Fibroblast of skin of scalp (primary cell): ENCODE measurements around the gene ZNF184.
"Not testable (repeated sequence)": the region's sequence is repeated elsewhere in the genome, so short reads cannot be mapped to it uniquely, and the experiment has no call there.

ENCODE experiments used
- DNase-seq: peaks from one replicate; pipeline ENCODE4 v3.0.0-alpha.2; 2013

ZNF184 gene

DNA sequence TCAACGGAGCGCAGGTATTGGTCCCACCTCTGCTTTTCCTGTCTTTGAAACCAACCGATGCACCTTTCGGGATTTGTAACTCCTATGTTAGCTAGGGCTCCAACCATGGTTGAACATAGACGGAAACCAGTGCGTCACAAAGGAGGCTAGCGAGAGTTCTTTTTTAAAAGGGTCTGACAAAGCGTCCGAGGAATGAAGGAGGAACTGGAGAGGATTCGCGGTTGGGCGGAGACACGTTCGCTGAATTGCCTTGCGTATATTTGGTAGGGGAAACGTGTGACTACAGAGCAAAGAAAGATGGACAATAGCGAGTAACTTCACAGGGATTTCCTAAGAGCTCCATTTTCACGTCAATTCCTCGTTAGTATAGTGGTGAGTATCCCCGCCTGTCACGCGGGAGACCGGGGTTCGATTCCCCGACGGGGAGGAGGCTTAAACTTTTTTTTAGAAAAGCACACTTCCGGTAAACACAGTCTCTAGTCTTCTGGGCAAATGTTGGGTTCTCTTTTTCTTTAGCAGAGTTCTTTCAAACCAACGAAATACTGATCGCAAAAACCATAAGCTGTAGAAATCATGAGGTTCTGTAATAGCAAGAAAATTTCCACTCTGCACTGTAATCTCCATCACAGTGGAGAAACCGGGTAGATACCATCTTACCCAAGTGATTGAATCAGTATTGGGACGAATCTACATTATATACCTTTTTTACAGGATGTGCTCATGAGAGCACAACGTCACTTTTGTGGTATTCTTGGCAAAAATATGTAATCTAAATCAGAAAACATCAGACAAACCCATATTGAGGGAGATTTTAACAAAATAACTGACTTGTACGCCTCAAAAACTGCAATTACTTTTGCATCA, 6.6 kb upstream of the ZNF184 start:
- peak; percentile 94 for DNase-seq

DNA sequence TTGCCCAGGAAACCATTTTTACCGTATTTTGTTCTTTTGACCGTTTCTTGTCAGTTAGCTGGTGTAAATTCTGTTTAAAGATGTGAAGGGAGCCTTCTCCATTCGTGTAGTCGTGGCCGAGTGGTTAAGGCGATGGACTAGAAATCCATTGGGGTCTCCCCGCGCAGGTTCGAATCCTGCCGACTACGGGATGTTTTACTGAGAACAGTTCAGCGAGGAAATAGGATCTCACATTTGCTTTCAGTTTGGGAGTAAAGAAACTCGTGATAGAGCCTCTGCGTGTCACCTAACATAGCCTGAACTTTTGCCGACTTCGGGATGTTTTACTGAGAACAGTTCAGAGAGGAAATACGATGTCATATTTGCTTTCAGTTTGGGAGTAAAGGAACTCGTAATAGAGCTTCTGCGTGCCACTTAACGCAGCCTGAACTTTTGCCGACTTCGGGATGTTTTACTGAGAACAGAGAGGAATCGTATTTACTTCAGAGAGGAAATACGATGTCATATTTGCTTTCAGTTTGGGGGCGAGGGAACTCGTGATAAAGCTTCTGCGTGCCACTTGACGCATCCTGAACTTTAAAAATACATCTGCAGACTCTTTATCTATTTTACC, 5.9 kb upstream of the ZNF184 start:
- peak; percentile 95 for DNase-seq

DNA sequence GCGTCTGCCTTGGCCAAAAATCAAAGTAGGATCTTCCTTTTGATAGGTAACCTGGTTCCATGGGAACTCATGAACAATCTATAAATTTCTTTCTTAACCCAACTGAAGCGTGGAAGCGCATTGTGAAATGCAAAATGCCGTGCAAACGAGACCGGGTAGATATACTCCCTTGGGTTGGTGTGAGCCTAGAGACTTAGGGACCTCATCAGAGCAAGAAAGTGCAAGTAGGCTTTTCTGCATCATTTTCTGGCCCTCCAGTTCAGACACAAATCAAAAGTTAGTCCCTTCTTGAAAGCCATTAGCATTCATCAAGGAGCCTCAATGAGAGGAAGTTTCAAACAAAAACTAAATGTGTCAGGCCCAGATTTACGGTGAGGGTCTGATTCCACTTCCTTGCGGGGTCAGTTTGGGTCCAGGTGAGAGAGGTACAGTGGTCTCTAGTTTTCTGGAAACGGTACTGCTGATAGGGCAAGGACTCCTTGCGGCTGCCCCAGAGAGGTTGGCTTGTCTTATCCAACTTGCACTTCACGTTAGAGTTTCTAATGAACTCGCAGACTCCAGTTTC, 5.3 kb upstream of the ZNF184 start:
- peak; percentile 18 for DNase-seq

DNA sequence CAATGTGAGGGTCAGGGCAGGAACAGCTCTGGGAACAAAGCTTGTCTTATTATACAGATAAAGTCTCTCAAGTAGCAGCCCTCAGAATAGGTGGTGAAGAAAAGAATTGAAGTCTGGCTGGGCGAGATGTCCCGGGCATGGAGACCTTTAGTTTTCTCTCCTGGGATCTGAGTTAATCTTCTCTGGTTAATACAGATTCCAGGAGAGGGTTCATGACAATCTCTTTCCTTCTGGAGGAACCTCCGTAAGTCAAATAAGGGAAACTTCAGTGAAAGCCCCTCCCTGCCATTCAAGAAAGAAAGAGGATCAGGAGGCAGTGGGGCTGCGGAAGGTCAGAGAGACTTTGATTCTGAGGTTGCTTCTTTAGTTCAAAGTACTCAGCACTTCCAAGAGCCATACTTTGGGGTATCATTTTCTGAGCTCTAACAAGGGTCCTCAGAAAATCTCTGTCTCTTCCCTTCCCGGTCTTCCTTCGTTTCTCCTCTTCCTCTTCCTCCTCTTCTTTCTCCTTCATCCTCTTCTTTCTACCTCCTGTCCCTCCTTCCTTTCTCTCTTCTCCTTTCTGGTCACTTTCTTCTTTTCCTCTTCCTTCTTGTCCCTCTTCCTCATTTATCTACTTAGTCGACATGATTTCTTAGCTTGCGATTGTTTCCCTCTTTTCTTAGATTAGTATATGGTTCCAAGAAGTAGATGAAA, 4.6 kb upstream of the ZNF184 start:
- no peak for DNase-seq

DNA sequence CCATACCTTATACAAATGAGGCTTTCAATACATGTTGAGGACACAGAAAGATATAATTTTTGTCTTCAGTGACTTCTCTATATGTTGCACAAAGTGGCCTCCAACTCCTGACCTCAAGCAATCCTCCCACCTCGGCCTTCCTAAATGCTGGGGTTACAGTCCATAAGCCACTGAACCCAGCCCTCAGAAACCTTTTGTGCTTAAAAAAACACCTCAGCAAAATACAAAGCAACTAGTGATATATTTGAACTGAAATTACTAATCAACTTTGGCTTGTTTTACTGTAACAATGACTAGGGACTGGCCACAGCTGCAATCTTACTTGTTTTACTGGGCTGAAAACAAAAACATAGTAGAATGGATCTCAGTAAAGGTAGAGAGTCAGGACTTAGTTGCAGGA, 3.2 kb upstream of the ZNF184 start:
- no peak for DNase-seq

DNA sequence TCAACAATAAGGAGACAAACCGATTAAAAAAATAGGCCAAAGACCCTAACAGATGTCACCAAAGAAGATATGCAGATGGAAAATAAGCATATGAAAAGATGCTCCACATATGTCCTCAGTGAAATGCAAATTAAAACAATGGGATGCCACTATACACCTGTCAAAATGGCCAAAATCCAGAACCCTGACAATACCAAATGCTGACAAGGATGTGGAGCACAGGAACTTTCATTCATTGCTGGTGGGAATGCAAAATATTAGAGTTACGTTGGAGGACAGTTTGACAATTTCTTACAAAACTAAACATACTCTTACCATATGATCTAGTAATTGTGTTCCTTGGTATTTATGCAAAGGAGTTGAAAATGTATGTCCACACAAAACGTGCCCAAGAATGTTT, 1.8 kb upstream of the ZNF184 start:
- DNase-seq: no peak

DNA sequence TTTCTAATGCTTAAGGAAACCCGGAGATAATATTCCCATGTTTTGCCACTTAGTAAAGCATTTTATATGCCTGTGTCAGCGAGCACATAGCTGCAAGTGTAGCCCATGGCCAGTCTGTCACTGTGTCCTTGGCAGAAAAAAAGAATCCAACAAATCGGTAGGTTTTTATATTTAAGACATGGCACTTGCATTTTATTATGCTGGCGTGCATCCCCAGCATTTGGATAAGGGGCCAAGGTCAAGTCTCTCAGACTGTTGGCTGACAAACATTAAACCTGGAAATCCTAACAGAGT, 1.2 kb upstream of the ZNF184 start:
- no peak for DNase-seq

DNA sequence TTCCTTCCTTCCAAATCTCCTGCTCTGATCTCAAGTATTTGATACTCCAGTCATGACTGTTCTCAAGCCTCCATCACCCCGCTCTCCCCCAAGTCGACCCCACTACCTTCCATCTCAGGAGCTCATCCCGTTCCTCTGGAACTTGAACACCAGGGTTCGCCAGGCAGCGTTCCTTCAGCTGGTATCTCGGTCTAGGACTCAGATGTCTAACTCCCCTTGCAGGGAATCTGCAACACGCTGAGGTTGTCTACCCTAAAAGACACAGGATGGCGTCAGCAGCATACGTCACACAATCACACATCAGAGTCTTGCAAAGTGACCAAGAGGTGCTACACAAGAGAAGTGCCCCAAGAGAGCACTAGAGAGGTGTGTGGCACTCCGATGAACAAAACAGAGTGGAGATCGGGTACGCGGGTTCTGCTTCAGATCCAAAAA, 706 bp downstream of the ZNF184 start:
- DNase-seq: peak; percentile 70

DNA sequence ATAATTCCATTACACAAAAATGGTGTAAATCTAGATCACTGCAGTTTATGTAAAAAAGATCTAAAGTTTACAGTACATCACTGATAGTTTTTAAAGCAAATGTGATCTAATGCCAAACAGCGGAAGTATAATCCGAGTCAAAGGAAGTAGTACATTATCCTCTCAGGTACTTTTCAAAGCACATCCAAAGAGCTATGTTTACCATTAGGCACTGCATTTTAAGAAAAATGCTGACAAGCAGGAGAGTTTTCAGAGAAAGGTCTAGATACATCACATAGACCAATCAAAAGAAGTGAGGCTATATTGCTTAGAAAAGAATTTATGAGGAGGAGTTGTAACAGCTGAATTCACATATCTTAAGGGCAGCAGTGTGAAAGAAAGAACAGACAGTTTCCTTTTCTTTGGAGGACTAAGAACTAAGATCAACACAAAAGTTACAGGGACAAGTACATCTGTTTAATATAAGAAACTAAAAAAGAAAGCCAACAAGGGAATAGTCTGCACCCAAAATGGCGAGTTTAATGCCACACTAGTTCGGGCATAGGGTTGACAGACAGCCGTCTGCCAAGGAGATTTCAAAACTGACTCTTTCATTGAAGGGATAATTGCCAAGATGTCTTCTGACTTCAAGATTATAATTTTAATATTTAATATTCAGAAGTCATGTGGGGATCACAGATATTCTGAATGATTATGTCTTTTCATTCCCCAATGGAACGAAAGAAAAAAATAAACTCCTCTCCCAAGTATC, 1.4 kb downstream of the ZNF184 start:
- no peak for DNase-seq

DNA sequence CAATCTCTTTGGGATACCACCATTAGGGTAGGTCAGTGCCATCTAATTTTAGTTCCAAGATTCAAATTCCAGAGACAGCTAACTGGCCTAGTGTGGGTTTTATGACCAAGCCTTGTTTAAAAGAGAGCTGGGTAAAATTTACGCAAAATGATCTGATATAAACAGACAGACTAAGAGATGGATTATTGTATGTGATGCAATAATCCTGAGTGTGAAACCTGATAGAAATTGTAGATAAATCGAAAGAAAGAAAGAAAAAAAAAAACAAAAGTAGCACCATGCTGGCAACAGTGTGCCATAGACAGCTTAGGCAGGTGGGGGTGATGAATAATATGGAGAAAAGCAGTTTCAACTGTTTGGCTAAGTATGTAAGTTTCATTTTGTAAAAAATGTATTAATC, 2.9 kb downstream of the ZNF184 start:
- DNase-seq: no peak

DNA sequence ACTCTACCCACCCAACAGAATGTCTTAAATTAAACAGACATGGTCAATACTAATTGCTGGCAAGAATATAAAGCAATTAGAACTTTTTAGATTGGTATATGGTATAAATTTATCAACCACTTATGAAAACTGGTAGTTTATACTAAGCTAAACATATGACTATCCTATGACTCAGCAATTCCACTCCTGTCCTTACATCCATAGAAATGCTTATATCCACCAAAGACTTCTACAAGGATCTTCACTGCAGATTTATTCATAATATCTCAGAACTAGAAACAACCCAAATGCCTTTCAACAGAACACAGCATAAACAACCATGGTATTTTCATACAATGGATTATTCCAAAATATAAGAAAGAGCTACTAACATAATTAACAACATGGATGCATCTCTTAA, 4.6 kb downstream of the ZNF184 start:
- DNase-seq: peak; percentile 6

DNA sequence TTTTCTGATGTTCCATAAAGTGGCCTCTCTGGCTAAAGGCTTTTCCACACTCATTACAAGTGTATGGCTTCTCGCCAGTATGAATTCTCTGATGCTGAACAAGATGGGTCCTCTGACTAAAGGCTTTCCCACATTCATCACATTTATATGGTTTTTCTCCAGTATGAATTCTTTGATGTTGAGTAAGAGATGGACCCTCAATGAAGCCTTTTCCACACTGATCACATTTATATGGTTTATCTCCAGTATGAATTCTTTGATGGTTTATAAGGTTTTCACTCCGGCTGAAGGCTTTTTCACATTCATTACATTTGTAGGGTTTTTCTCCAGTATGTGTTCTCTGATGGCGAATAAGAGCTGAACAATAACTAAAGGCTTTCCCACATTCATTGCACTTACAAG, 20.4 kb downstream of the ZNF184 start:
- no peak for DNase-seq

DNA sequence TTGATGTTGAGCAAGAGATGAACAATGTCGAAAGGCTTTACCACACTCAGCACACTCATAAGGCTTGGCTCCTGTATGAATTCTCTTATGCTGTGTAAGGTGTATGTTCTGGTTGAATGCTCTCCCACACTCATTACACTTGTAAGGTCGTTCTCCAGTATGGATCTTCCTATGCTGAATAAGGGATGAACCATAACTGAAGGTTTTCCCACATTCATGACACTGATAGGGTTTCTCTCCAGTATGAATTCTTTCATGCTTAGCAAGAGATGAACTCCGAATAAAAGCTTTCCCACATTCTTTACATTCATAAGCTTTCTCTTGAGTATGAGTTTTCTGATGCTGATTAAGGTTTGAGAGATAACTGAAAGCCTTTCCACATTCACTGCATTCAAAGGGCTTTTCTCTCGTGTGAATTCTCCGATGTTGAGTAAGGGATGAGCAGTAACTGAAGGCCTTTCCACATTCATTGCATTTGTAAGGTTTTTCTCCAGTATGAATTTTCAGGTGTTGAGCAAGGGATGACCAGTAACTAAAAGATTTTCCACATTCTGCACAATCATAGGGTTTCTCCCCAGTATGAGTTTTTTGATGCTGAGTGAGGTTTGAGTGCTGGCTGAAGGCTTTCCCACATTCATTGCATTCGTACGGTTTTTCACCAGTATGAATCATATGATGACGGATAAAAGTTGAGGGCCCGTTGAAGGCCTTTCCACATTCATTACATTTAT, 21.1 kb downstream of the ZNF184 start:
- DNase-seq: no peak

DNA sequence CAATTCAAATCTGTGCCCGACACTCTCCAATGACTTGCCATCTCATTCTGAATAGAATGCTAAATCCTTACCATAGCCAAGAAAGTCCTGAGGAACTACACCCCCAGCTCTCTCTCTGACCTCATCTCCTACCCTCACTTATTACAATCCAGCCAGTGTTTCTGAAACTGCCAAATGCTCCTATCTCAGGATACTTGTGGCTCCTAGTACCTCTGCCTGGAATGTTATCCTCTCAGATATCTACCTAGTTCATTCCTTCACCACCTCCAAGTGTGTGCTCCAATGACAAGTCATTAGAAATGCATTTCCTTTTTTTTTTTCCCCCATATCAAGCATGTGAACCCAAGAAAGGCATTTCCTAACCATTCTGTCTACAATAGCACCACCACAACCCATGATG, 24.4 kb downstream of the ZNF184 start:
- no peak for DNase-seq

DNA sequence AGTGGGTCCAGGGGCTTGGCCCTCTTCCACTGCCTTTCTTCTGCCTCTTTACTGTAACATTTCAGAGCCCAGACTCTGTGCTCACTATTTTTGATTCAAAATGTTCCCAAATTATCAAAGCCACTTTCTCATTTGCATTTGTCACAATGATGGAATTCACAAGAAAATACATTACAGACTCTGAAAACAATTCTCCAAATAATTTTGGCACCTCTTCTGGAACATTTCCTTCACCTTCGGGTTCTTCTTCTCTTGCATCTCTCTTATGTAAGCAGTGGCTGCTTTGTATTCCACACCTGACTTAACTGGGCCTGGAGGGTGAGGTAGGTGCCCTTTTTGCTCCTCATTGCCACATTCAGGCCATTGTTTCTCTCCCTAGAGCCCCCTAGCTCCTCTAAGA, 30.0 kb downstream of the ZNF184 start:
- DNase-seq: no peak

DNA sequence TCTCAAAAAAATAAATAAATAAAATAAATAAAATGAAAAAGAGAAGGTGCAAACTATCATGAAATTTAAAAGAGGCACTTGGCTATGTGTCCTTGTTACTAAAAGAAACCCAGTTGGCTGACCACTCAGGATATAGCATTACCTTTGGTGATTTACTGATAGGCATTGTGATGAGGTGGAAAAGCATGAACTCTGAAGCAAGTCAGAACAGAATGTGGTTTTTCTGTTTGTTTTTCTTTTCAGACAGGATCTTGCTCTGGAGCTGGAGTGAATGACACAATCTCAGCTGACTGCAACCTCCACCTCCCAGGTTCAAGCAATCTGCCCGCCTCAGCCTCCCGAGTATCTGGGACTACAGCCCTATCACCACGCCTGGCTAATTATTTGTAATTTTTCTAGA, 31.9 kb downstream of the ZNF184 start:
- no peak for DNase-seq

DNA sequence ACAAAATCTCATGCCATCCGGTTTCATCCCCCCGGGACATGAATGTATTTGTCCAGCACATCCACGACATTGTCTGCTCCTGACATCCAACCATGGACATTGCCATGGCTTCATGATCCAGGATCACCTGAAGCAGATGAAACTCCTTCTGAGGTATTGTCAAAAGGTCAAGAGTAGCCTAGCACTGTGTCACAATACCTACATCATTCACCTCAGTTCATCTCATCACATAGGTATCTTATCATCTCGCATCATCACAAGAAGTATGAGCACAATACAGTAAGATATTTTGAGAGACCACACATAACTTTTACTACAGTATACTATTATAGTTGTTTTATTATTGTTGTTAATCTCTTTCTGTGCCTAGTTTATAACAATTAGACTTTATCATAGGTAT, 33.5 kb downstream of the ZNF184 start:
- no peak for DNase-seq

DNA sequence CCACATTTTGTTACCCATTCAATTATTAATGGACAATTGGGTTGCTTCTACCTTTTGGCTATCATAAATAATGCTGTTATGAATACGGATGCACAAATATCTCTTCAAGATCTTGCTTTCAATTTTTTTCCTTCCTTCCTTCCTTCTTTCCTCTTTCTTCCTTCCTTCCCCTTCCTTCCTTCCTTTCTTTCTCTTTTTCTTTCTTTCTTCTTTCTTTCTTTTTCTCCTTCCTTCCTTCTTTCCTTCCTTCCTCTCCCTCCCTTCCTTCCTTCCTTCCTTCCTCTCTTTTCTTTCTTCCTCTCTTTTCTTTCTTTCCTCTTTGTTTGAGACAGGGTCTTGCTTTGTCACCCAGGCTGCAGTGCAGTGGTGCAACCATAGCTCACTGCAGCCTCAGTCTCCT, 39.2 kb downstream of the ZNF184 start:
- DNase-seq: no peak

DNA sequence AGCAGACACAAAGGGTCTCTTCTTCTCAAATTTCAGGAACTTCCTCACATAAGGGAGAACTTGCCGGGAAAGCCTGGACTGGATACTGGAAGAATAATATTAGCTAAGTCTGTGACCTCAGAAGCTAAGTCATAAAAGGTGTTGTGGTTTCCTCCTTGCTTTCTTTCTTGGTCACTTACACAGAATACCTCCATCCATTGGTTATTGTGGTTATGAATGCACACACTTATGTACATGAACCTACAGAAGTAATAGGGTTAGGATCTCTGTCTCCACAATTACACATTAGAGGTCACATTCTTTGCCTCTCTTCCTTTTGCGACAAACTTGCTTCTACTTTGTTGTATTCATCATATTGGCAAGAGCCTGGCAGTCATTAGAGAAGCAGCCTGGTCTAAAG, 43.9 kb downstream of the ZNF184 start:
- DNase-seq: no peak

DNA sequence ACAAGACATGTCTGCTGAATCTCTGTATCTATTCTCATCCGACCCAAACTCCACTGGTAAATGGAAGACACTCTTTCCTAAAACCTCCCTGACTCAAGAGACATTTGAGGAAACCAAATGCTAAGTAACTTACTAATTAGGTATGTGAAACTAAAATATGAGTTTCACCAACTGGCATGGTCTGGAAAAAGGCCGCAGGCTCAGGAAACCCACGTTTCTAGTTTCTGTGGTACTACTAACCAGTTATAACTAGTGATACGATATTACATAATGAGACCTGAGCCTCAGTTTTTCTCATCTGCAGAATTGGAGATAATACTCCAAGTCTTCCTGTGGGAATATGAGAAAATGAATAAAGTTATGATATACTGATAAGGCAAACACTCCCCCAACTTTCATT, 44.4 kb downstream of the ZNF184 start:
- no peak for DNase-seq

DNA sequence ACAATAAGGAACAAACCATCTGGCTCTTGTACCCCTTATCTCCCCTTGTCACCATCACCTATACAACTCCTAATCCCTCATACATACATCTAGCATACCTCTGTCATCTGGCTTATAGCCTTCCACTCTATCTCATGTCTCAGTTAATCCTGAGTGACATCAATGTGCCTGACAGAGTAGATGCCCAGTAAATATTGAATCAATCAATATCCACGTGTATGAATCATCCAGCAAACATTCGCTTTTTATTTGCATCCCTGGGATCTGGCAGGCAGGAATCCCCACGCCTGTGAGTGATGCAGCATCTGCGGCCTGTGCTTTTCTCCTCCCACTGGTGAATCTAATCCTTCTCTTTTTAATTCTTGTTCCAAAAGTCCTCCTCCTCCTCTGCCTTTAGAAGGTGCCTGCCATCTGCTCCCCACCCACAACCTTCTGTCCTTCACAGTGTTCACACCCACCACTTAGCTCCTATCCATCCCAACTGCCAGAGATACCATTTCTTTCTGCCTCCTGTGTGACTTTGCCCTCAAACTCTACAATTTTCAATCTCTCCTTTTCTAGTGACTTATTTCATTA, 46.8 kb downstream of the ZNF184 start:
- no peak for DNase-seq

DNA sequence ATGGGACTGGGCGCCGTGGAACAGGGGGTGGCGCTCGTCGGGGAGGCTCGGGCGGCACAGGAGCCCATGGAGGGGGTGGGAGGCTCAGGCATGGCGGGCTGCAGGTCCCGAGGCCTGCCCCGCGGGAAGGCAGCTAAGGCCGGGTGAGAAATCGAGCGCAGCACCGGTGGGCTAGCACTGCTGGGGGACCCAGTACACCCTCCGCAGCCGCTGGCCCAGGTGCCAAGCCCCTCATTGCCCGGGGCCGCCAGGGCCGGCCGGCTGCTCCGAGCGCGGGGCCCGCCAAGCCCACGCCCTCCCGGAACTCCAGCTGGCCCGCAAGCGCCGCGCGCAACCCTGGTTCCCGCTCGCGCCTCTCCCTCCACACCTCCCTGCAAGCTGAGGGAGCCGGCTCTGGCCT, 48.1 kb downstream of the ZNF184 start:
- not testable (repeated sequence) for DNase-seq
